Activated CD4-positive, CD25-positive, alpha-beta regulatory T cell treated with anti-CD3 and anti-CD28 coated beads, Interleukin-2, amount 50 U/mL, for 72 hours (primary cell): ENCODE data around the gene FLCN.

Source experiments
- DNase-seq: peaks from one replicate; pipeline ENCODE4 v3.0.0; 2021

Gene FLCN

DNA sequence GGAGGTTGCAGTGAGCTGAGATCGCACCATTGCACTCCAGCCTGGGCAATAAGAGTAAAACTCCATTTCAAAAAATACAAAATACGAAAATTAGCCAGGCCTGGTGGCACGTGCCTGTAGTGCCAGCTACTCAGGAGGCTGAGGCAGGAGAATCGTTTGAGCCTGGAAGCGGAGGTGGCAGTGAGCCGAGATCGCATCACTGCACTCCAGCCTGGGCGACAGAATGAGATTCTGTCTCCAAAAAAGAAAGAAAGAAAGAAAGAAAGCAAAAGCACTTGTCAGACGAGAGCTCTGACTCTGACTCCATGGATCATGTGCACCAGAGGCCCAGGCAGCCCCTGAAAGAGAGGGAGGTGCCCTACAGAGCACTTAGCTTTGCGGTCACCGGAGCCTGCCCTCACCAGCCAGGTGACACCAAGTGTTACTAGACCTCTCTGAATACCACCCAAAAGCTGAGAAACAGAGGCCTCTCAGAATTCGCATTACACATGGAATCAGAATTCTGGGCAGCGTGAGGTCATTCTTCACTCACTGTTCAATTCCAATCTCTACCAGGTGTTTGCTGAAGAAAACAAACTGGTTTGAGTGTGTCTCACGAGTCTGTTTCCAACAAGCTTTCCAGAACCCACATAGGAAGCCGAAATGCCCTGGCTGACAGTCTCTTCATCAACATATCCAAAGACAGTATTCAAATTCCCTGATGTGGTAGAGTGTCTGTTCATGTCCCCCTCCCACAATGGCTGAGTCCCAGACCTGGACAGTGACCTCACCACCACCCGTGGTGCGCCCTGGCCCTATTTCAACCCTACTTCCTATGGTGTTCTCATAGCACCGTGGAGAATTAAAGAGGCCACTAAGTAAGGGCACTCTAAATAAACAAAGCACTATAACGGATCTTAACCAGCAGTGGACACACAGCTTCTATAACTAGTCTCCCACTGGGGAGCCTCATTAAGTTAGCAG, 1.5 kb downstream of the FLCN start:
- DNase-seq, result no peak

DNA sequence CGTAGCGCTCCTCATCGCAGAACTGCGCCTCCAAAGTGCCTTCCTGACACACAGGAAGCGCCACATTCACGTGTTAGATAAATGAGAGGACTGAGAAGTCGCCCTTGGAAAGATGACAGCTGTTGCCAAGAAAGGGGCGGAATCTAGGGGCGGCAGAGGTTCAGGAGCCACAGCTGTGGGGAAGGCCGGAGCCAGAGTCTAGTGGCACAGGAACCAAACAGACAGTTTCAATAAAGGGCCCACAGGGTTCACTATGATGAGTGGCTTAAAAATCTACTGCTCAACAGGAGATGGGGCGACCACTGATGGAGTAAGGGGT, 4.7 kb downstream of the FLCN start:
- DNase-seq, result no peak

DNA sequence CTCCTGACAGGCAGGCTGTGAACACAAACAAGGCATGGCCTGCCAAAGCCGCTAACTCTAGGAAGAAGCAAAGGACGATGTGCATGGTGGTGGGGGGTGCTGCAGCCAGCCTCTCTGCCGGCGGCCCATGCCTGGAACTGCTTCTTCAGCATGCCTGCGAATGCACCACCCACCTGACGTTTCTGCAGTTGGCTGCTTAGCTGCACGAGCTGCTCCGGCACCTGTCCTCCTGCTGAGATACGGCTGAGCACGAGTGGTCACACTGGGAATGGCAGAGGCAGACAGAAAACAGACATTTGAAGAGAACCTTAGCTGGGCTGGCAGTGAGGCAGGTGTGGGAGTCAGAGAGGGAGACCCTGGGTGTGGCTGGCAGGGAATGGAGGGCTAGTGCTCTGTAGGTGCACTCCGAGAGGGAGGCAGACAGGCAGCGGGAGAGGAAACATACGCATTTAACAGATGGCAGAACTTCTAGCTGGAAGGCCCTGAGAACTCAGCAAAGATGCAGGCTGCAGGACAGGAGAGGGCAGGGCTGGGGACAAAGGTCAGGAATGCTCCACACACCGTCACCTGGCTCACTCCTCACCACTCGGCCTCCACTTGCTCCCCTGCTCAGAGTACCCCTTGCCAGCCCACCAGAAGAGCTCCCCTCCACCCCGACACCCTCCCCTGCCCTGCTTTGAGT, 5.2 kb downstream of the FLCN start:
- no peak for DNase-seq

DNA sequence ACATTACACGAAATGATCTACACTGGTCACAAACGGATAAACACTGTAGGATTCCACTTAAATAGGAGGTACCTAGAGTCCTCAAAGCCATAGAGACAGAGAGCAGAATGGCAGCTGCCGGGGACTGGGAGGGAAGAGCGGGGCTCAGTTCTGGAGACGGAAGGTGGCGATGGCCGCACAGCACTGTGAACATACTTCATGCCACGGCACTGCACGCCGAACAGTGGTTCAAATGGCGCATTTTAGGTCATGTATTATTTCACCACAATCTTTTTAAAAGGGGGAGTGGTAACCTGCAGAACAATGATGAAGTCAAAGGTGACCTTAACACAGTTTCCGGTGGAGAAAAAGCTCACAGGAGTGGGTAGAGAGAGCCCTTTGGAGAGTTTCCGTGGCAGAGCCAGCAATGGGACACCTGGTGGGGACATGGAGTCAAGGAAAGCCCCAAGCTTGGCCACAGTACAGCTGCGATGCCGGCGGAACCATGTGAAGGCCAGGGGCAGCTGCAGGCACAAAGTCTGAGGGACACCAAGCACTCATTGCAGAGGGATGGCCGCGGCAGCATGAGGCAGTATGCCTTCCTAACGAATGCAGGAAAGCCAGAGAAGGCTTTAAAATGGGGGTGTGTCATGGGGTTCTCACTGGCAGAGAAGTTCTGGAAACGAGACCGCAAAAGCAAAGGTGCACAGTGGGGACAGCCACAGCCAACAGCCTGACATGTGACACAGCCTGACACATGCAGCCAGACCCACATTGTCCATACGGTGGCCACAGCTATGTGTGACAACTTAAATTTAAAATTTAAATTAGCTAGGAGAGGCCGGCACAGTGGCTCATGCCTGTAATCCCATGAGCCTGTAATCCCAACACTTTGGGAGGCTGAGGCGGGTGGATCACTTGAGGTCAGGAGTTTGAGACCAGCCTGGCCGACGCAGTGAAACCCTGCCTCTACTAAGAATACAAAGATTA, 7.3 kb downstream of the FLCN start:
- no peak for DNase-seq

DNA sequence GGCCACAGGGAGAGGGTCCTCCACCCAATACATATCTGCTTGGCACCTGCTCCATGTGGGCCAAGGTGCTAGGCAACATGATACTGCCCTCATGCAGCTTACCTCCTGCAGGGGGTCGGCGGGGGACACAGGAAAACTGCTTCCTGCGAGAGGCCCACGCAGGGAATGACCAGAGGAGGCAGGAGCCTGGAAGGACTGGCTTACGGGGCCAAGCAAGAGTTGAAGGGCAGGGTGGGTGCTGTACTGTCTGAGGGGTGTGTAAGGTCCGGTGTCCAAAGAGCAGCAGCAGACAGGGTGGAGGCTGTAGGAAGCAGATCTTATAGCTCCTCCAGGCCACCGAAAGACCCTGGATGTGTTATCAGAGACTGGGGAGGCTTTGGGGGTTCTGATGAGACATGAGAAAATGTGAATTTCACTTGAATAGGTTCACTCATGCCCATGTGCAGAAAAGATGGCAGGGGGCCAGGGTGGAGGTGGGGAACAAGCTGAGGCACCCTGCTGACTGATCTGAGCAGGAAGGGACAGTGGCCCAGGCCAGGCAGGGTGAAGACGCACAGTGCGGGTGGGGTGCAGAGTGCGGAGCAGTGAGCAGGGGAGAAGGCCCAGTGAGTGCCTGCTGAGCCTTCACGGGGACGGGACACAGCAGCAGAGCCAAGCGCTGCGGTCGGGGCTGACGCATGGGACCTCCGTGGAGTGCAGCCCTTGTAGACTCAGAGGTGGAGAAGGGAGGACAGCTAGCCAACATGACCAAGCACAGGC, 8.3 kb downstream of the FLCN start:
- no peak for DNase-seq

DNA sequence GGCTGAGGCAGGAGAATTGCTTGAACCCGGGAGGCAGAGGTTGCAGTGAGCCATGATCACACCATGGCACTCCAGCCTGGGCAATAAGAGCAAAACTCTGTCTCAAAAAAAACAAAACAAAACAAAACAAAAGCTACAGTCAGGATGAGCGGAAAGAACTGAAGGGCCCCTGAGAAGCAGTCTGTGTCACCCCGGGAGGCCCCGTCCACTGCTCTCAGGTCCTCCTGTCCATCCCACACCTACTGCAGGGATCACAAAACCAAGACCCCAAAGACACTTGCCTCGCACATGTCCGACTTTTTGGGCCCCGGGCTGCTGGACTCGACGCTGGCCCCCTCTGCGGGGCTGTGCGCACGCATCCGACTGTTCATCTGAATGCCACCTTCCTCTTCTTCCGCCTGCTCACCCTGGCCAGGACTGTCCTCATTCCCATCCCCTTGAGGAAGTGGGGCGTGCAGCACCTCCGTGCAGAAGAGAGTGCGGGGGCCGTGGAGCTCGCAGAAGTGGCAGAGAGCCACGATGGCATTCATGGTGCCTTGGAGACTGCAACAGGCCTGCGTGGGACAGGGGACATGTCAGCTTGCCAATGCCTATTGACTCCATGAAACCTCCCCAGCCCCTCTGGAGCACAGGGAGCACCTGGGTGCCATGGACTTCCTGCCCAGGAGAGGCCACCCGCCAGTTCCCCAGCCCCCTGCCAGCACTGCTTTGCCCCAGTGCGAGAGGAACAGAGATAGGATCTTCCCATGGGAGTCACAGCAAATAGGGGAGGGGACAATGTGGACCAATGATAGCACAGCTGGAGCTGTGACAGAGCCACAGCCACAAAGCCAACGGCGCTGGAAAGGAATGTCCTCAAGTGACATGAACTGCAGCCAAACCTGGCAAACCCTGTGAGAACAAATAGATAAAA, 9.1 kb downstream of the FLCN start:
- no peak for DNase-seq

DNA sequence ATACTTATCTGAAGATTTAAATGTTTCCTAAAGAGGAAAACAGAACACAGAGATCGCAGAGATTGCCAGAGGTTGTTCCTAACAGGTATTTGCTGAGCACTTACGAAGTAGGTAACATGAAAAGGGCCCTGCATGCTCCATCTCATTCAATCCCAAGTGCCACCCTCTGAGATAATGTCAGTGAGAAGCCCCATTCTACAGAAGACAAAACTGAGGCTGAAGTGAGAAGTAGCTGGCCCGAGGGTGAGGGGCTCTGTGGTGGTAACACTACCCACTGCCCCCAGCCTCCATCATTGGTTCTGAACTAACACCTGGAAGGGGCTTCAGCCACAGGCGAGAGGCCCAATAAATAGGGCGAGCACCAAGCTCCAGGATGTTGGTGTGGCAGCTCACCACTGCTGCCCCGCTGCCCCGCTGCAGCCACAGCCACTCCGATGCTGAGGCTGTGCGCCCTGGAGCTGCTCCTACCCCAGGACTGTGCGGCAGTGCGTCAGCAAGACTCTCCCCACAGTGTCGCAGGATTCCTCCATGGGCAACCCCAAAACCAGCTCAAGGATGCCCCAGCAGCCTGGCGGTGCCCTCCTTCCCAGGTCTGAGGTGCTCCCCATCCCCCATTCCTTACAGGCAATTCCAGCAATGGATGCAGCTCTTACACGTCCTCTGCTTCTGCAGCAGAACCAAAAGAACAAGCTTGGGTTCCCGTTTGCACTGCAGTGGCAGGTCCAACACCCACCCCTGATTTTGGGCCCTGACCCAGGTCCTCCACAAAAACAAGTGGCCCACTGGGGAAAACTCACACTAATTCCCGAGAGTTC, 10.3 kb downstream of the FLCN start:
- no peak for DNase-seq

DNA sequence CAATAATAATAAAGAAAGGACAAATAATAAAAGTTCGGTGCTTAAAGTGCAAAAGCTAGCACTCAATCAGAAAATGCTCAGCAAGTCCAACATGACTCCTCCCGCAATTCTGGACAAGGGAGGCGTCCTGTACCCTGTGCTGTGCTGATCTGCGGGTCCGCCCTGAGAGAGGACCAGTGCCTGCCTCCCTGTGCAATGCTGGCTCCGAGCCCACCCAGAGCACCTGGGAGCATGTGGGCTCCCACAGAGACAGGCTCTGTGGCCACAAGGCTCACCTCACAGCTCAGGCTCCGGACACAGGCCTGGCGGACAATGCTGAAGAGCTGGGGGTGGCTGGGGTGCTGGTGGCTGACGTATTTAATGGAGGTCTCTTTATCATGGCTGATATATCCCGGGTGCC, 11.1 kb downstream of the FLCN start:
- no peak for DNase-seq

DNA sequence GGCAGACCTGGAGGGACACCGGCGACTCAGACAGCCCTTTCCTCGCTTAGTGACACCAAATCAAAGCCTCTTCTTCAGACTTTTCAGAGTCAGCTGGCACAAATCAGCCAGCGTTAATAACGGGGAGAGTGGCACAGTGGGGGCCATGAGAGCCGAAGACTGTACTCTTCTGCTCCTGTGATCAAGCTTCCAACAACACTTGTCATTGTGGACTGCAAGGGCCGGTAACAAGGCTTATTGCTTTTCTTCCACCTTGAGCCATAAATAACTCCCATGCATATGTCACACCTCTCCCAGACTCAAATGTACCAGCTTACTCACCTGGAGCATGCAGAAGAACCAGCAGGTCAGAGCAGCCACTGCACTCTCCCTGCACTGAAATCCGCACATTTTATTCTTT, 12.8 kb downstream of the FLCN start:
- no peak for DNase-seq

DNA sequence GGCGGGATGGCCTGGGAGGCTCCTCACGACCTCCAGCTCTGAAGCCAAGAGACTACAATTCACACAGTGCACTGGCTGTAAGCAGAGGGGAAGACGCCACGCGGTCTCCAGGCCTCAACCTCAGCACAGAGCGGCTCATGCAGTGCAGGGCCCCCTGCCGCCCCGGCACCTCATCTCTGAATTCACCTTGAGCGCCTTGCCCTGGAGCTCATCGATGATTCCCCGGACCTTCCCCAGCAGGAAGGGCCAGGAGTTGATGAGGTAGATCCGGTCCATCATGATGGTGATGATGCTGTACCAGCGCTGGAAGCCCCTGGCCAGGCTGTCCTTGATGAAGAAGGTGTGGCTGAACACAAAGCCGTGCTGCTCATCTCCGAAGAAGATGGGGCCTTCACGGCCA, 13.2 kb downstream of the FLCN start:
- DNase-seq, result no peak

DNA sequence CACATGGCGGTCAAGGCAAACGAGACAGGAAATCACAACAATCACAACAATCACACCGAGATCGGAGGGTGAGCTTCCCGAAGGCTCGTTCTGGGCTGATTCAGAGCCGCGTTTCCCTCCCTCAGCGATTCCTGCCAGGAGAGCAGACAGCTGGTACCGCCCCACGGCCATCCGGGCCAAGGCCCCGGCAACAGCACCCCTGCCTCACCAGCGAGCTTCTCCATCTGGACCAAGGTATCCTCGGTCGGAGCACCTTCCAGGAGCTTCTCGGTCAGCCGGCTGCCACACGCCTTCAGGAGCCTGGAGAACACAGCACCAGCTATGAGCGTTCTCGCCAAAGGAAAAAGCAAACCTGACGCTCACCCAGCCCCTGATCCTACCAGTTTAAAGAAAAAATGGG, 15.6 kb downstream of the FLCN start:
- no peak for DNase-seq

DNA sequence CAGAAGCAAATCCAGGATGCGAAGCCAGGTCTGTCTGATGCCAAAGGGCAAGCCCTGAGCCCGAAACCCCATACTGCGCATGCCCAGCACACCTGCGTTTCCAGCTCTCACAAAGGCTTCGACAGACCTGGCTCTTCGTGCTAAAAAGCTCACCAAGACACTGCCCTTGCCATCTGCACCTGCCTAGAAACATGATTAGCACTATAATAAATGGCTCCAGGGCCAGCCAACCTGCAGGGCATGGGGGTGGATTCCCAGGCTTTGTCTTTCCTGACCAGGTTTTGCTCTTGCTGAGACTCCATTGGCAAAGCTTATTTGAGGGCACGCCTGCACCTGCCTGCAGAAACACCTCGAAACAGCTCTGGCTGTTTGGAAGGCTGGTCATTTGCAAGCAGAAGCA, 16.4 kb downstream of the FLCN start:
- no peak for DNase-seq

DNA sequence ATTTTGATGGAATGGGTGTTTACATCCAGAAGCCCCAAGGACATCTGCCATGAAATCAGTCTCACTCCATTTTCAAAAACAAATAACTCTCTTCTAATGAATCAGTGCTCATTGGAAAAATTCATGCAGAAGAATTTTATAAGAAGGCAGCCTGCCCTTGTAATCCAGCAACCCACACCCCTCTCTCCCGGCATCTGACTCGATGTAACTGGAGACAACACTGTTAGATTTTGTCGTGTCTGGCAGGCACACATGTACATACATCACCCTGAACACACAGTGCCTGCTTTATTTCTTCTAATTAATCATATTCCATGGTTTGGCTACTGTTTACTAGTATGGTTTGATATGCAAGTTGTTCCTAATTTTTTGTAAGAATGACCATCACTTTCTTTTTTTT, 19.0 kb downstream of the FLCN start:
- no peak for DNase-seq

DNA sequence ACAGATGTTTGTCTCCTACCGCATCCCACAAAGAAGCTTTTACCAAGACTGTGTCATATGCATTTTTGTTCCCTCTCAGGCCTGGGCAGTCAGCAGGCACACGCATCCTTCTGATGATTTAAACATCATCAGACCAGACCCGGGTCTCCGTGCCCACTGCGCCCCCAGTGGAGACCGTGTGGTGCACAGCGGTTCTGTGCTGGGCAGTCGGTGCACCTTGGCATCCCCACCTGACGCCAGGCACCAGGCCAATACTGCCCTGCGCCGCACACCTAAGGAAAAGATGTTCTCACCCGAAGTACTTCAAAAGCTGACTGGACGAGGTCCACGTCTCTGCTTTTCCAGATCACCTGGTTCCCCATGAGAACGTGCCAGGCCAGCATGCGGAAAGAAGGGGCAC, 20.2 kb downstream of the FLCN start:
- no peak for DNase-seq

DNA sequence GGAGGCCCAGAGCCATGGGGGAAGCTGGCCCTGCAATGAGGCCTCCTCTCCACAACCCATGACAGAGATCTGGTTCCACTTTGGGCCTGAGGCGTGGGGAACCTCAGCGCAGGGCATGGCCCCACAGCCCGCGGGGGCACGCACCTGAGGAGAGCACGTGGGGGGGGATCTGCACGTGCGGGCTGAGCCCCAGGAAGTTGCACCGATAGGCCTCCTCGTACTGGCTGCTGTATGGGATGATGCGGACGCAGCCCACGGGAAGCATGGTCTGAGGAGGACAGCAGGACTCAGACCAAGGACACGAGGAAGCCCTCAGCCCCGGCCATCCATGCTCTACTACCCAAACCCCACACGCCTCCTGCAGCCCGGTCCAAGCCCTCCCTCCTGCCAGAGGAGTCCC, 20.7 kb downstream of the FLCN start:
- DNase-seq, result no peak

DNA sequence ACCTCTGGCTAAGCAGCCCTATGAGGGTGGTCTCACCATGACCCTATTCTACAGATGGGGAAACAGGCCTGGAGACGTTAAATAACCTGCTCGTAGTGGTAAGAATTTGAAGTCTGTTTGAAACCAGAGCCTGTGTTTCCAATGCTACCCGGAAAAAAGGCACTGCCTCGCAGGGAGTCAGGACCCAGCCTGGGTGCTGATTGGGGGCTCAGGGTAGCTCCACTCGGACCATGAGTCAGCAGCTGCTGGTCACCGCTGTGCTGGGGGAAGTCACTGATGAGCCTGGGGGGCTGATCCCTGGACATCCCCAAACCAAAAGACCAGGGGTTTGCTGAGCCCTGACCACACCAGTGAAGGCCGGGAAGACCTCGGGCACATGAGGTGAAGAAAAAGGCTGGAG, 21.4 kb downstream of the FLCN start:
- DNase-seq, result no peak

DNA sequence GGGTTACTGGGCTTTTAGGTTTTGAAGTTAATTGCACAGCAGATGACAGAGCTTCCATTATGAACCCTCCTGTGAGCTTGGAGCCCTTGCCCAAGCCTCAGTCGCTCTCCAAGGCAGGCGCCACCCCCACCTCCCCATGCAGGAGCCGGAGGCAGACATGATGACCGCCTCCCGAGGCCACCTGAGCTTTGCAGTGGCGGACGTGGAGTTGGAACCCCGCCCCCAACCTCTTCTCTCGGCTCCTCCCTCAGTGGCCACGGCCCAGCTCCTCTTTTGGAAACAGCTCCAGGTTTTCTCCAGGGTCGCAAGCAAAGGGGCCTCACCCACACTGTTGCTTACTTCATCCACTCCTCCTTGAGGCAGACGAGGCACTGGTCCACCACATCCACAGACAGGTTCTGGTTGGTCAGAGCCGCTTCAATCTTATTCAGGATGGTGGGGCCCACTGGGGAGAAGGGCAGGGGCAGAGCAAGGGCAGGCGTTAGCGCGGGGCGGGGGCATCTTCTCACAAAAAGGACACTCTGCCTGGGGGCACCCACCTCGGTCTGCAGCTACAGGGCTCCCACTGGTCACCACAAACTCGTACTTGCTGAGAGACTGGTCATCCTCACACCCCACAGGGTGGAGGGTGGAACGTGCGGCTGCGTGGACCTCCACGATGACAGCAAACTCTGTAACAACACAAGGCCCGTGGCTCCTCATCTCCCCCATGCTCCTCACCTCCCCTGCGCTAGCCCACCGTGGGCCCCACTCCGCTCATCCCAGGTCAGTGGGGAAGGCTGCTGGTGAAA, 22.1 kb downstream of the FLCN start:
- DNase-seq, result no peak

DNA sequence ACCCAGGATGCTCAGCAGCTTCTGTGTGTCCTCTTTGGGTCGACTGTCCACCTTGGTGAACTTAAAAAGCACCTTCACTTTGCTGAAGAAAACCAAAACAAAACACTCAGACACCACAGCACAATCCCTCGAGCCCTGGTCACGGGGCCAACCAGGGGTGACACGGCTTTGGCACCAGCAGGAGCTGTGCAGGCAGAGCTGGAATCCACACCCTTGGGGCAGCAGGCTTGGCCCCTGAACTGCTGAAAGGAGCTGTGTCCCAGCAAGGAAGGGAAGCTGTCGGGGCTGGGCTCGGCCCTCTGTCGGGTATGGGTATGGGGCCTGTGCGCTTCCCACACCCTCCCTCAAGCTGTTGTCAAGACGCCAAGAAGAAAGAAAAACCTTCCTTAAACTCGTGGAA, 23.2 kb downstream of the FLCN start:
- no peak for DNase-seq

DNA sequence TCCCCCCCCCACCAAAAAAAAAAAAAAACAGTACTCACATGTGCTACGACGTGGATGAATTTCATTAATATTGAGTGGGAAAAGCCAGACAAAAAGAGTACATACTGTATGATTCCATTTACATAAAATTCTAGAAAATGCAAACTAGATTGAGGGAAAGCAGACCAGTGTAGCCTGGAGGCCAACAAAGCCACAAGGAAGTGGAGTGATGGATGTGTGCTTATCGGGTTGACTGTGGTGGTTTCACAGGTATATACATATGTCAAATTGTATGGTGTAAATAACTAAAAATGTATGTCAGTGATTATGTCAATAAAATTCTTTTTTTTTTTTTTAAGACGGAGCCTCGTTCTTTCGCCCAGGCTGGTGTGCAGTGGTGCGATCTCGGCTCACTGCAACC, 29.0 kb downstream of the FLCN start:
- no peak for DNase-seq

DNA sequence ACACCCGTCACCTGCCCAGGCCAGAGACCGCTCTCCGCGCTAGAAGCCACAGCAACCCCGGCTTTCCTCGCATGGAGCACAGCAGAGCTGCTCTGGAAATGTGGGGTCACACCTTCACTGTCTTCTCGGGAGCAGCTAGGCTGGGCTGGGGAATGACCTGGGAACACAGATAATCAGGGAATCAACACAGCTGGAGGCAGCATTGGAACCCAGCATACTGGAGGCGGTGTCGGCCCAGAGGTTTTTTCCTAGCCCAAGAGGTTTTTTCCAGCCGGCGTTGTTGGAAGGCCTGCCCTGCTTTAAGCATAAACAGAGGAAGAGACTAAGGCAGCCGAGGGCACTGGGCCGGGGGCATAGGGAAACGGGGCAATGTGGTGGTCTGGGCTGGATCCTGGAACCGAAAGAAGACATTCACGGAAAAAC, 30.0 kb downstream of the FLCN start:
- DNase-seq, result no peak
